ENCODE data around the gene CAMK1G.

The CAMK1G gene

DNA sequence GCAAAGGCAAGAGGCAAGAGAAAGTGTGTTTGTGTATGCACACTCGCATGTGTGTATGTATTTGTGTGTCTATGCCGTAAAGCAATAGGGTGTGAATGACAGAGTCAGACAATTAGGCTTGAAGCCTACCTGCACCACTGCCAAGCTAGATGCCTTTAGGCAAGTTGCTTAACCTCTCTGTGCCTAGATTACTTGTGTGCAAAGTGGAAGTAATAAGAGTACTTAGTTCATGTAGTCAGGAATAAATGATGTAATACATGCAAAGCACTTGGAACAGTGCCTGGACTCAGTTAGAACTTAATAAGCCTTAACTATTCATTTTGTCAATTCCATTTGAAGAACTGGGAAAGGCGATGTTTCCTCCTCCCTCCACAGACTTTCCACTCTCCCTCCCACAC, 37.0 kb downstream of the CAMK1G start:
- peak; percentile 31 to 71 (median 39) for DNase-seq

DNA sequence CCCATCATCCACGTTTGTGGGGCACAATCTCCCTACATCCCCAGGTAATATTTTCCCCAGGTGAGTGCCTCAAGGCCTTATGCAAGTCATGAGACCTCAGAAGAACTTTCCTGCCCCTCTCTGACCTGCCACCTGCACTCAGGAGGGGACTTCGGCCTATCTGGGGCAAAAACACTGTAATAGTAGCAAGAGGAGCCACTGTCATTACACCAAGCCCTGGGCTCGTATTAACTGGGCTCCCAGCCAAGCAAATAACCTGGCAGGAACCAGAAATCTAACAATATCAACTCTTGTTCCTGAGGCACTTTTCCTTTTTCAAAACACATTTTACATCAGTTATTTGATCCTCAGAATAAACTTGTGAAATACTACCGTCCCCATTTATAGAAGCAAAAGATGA, 37.8 kb downstream of the CAMK1G start:
- DNase-seq = no peak

DNA sequence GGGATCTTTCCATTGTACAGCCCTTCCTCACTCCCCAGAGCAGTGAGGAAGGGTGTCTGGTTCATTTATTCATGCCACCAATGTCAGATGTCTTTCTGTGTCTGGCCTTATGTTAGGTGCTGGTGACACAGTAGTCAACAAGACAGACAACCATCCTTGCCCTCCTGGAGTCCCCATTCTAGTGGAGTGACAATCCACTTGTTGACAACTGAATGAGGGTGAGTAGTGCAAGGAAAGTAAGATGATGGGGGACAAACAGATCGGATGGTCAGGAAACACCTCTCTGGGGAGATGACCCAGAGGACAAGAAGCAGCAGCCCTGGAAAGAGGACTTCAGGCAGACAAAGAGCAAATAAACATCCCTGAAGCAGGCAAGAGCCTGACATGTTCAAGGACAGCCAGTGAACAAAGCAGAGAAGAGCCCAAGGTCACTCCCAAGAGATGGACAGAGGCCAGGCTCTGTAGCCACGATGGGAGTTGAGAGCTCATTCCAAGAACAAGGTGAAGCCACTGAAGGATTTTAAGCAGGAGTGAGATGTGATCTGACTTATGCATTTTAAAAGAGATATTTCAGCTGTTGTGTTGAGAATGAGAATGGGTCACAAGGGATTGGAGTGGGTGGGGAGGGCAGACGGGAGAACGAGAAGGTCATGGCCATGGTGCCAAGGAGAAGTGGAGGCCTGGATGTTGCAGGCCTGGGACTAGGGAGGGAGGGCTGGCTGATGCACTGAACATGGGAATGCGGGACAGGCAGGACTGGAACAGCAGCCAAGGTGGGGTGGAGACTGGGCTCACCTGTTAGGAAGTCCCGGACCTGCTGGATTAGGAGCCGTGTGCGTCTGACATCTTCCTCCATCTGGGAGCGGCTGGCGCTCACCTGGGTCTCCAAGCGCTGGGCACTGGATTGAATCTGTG, 38.5 kb downstream of the CAMK1G start:
- no peak for DNase-seq

DNA sequence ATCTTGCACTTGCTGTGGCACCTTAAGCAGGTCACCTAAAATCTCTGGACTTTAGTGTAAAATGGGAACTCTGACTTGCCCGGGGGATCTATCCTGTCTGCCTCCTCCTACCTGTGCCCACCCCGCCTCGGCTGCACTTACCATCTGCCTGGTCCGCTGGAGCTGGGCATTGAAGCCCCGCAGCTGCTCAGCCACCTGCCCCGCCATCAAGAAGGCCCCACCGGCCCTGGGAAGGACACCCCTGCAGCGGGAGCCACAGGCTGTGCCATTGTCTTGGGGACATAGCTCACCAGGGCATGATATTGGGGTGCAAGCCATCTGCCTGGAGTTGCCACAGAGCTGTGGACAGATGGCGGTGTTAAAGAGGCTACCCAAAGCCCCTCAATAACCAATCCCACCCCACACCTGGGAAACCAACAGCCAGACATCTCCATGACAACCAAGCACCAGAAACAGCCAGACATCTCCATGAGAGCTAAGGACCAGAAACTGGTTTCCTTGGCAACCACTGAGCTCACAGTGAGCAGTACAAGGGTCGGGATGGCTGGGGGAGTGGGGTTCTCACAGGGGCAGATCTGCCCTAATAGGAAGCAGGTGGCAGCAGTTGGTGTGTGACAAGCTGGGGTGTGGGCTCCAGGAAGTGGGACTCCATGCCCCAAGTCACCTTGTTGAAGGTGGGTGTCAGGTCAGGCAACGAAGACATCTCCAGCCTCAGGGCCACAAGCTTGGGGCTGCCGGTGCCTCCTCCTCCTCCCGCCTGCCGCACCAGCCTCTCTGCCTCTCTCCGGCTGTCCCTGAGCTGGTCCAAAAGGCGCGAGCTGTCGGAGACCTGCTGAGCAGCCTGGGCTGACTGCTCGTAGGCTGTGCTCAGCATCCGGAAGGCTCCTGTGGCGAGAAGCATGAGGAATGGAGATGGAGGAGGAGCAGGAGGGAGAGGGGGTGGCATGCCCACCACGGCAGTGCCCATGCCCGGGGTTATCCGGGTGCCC, 39.6 kb downstream of the CAMK1G start:
- DNase-seq = no peak

DNA sequence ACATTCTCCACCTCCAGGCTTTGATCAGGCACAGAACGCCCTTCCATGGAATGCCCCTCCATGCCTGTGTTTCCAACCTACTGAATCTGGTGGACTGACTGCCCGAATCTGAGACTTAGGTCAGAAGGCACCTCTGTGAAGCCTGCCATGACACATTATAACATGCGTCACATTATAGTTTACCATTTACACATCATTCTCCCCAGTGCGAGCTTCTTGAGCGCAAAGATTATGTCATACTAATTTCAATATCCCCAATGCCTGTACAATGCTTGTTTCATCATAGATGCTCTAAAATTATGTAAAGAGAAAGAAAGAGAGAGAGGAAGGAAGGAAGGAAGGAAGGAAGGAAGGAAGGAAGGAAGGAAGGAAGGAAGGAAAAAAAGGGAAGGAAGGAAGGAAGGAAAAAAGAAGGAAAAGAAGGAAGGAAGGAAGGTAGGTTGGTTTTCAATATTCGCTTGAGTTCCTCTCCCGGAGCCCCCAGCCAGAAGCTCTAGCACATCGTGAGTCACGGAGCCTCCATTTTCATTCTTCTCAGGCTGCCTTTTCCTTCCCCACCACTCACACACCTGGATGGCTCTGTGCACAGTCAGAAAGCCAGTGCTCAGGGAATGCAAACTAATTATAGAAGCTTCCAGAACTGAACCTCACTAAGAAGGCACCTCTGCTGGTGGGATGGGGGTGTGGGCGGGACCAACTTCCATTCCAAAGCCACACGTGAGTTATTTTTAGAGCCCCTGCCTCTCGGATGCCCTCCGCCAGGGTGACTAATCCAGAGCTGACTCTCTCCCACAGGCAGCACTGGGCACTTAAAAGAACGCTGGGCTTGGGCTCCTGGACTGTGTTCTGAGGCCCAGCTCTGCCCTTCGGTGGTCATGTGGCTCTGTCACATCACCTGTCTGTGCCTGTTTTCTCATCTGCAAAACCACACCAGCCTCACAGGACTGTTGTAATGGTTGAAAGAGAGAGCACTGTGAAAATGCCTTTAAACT, 41.3 kb downstream of the CAMK1G start:
- peak; percentile 21 to 83 (median 31) for DNase-seq

DNA sequence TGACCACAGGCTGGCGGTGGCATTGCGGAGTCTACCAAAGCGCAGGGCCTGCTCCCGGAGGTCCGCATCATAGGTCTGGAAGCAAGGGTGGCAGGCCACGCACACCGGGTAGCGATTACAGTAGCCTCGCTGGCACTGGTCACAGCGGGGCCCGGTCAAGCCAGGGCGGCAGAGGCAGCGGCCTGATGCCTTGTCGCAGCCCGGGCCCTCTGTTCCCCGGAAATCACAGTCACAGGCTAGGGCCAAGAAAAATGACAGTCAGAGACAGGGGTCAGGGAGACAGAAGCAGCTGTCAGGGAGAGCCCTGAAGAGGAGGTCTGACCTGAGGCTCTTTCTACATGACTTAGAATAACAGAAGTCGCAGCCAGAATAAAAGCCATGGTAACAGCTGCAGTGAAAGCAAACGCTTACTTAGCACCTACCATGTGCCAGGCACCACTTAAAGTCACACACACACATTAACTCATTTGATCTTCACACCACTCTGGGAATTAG, 42.3 kb downstream of the CAMK1G start:
- no peak for DNase-seq

DNA sequence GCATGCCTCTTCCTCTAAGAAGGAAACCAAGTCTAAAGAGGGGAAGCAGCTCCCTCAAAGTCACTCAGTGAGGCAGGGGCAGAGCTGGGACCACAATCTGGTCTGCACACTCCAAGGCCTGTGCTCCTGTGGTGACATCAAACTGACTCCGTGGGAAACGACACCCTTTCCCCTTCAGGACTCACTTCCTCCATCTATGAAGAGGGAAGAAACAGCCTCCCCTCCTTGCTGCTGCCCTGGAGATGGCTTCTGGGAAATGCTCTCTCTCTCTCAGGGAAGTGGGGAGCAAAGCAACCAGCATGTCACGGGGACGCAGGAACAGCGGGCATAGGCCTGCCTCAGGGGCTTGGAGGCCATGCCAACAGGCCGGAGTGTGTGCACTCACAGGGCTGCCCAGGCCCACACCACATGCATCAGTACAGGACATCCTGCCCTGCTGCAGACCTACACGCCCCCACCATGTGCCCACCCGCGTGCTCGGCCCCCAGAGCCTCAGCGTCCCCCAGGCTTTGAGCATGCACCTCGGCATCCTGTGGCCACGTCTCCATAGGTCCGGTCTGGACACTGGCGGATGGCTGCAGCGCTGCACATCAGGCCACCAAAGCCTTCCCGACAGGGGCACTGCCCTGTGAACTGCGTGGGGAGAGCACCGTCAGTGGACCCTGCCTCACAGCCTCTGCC, 43.0 kb downstream of the CAMK1G start:
- peak; percentile 62 to 86 (median 76) for DNase-seq

DNA sequence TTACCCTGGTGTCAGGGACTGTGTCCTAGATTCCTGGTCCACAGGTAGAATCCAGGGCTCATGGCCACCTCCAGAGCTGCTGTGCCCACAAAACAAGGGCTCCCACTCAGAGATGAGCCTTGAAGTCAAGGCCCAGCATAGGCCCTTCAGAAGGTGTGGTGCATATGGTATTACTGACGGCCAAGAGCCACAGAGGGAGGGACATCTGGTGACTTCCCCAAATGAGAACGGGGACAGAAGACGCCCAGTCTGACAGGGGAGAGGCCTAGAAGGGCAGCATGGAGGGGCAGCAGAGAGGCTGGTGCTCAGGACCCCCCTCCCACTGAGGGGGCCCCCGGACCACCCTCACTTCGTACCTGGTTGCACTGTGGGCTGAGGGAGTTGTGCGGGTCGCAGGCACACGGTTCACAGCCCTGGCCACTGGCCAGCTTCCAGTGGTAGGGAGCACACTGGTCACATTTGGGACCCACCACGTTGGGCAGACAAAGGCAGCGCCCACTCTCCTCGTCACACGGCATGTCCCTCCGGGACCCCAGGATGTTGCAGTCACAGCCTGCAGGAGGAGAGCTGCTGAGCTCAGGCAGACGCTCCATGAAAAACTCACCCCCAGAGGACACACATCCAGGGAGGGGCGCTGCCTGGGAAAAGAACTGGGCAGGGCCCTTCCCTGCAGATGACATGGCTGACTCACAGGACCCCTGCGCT, 43.7 kb downstream of the CAMK1G start:
- DNase-seq = peak; percentile 43 to 60 (median 55)

DNA sequence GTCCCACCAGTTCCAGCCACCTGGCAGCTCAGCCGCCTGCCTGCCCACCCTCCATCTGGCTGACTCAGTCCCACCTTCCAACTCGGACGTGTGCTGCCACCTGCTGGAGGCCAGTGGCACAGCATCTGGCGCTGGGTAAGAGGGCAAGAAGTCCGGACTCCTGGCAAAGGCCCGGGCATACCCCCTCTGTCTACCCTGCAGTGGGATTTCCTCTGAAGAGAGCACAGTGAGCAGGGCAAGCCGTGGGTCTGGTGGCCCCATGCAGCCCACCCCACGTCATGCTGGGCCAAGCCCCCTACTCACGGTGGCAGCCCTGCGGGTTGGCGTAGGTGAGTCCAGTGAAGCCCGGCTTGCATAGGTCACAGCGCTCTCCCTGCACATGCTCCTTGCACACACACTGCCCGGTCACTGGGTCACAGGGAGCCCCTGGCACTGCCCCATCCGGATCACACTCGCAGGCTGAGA, 44.2 kb downstream of the CAMK1G start:
- peak; percentile 82 to 86 (median 86) for DNase-seq

DNA sequence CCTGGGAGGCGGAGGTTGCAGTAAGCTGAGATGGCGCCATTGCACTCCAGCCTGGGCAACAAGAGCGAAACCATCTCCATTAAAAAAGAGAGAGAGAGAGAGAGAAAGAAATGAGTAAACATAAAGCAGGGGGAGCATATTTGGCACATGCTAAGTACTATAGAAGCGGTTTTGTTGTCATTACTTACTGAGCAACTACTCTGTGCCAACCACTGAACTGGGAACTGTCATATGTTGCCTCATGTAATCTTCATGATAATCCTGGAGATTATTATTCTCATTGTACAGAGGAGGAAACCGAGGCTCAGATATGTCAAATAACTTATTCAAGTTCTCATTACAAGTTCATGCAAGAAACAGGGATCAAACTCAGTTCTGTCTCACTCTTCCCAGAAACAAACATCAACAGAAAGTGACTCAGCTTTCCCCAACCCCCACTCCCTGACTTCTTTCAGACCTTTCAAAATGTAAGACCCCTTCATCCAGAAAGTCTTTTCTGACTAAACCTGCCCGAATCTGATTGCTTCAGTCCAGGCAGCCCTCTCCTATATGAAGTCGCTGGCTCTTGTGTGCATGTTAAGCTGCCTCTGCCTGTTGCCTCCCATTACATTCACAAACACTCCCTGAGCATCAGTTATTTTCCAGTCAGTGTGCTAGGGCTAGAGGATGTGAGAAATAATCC, 45.2 kb downstream of the CAMK1G start:
- no peak for DNase-seq

DNA sequence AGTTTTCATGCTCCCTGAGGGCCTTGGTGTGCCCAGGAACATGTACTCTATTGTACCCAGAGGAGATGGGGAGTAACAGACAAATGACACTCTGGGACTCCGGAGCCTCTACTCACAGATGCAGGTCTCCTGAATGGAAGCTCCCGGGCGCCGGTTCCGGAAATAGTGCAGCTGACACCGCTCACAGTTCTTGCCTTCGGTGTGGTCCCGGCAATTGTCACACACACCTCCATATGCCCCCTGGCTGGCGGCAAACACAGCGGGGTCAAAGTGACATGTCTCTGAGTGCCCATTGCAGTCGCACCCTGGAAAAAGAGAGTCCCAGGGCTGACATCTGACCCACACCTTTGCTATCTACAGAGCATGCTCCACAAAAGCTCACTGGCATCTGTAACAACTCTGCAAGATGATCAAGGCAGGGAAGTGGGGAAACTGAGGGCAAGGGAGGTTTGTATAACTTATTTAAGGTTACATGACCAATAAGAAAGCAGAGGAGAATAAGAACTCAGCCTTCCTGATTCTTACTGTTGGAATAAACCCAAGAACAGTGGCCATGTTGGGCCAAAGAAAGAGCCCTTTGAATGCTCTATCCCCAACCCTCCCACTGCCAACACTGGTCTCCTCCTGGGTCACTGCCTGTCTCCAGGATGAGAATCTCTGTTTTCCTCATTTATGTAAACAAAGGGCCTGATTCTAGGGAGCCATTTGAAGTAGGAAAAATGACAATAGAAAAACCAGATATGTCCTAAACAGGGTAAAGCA, 46.3 kb downstream of the CAMK1G start:
- DNase-seq = no peak

DNA sequence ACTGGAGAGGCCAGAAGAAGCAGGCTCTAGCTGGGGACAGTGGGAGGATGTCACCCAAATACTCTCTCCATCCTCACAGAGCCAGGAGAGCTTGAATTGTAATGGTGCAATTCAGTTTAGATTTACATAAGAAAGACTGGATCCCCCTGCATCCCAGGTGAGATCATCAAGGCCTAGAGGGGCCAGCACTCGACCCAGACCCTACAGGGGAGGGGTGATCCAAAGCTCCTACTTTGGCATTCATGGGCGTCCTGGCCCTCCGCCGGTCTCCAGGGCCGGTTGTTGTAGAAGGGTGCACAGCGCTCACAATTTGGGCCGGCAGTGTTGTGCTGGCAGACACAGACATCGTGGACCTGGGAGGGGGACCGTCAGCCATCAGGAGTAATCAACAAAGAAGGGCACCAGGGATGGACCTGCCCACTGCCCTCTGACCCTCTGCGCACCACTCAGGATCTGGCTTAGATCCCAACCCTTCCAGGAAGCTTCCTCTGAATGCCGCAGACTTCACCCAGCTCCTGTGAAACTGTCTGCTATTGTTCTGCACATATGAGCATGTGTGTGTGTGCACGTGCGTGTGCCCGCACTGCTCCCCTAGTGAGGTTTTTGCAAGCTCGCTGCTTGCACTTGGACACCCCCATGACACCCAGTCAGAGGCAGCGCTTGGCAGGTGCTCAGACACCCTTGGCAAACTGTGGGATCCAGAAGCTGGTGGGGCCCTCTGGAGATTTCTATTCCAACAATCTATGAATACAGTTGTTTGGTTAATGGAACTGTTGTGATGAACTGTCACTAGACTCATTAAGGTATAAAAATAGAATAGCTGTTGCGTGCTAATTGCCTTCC, 47.1 kb downstream of the CAMK1G start:
- DNase-seq = no peak

DNA sequence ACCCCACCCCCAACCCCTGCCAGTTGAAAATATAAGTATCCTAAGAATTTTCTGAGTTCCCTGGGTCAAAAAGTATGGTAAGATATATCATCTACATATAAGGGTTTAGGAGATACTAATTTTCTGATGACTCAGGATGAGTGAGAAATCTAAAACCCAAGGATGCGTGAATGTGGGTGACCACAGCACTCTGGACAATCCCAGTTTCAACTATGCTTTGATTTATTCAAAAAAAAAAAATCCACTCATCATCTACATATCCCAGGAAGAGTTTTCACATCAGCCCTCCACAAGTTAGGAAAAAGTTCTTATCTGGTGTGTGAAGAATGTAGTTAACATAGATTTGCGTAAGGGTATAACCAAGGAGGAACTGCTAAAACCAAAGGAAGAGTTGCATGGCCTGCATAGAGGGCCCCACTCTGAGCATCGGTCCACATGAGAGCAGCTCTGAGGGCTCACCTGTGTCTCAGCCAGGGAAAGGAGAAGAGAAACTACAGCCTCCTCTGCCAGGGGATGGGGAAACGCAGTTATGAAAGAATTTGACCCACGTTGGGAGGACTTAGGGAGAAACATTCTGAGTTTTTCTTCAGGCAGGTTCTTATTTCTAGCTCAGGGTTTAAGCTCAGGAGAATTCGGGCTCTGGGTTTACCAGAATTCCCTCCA, 50.0 kb downstream of the CAMK1G start:
- no peak for DNase-seq

DNA sequence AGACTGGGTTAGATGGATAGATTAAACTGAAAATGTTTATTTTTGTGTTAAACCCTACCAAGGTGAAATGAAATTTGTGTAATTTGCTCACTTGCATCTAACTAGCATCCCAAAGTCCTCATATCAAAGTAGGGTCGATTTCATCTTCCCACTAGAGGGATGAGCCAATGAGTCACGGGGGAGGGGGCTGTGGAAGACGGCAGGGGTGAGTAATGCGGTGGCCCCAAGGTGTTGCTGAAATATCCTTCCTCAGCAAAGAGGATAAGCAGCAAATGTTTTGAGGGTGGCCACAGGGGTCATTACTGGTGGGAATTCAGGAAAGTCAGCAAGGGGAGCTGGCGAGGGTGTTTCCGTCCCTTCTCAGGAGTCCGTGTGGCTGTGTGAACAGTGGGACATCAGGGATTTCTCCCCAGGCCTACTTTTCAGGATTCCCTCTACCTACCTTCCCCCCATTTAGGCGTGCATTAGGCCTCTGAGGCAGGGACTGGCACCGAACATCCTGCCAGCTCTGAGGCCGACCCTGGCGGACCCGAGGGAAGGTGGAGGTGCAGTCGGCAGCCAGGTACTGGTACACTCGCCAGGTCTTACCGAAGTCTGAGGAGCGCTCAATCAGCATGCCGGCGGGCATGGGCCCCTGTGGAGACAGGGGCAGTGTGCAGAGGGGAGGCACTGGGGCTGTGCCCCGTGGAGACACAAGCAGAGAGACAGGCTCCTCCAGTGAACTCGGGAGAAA, 50.7 kb downstream of the CAMK1G start:
- no peak for DNase-seq

DNA sequence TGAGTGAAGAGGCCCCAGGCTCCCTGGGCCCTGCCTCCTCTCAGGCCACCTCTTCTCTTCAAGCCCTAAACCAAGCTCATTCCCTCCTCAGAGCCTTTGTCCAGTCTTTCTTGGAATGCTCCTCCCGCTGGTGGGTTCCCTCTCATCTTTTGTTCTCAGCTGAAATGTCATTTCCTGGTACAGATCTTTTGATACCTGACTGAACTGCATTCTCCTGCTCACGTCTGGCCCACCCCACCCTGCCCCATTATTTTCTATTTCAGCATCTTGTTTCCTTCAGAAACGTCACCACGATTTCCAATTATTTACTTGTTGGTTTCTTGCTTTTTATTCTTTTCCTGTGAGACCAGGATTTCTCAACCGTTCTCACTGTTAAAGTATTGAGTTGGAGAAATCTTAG, 52.3 kb downstream of the CAMK1G start:
- DNase-seq = no peak

DNA sequence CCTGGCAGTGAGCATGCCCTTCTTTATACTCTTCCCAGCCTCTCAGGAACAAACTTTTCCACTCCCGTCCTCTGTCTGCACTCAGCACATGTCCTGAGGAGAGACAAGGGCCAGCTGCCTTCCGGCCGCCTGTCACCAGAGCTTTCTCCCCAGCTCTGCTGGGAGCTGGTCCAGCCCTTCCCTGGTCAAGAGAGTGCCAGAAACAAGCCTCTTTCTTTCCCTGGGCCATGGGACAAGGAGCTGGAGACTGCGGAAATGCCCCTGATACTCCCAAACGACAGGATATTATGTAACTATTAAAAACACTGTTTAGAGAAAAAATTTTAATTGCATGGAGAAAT, 58.3 kb downstream of the CAMK1G start:
- DNase-seq = no peak

DNA sequence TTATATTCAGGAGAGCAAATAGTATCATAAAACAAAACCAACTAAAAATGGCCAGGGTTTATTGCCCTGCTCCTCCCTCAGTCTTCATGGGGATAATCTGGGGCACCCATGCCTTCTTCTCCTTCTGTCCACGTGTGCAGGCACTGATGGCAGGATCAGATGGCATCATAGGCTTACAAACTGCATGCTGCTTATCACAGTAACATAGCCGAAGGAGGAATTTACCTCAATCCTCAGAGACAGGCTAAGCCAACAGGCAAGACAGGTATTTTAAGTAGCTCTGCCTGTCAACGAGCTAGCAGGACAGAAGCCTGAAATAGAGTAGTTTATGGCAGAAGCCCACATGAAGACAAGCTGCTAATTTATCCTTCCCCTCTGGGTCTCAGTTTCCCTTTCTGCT, 59.3 kb downstream of the CAMK1G start:
- DNase-seq = no peak
